ENCODE results near the gene VSIG10L.

Gene VSIG10L

GRCh38 chr19:51323481-51324166 is 18.3 kb downstream of the VSIG10L start:
- Mint-ChIP-seq H3K27ac (no peak overlapping the region), H3K4me3 (no peak overlapping the region), H3K4me1 (peaks cover 5% of the 10 kb centered on the region), H3K9me3 (no peaks in the 10 kb centered on the region), H3K36me3 (no peaks in the 10 kb centered on the region), H3K27me3 (peaks cover 61% of the 10 kb centered on the region)
- CTCF ChIA-PET: no interaction called here
- DNase-seq: no peak

GRCh38 chr19:51321799-51322198 is 20.1 kb downstream of the VSIG10L start:
- no peak overlapping the region for H3K4me3 Mint-ChIP-seq
- H3K9me3 Mint-ChIP-seq: no peaks in the 10 kb centered on the region
- H3K4me1 Mint-ChIP-seq: no peaks in the 10 kb centered on the region
- H3K27ac Mint-ChIP-seq: no peak overlapping the region
- DNase-seq: no peak
- CTCF ChIA-PET: no interaction called here
- peaks cover 43% of the 10 kb centered on the region for H3K27me3 Mint-ChIP-seq
- H3K36me3 Mint-ChIP-seq: no peaks in the 10 kb centered on the region

GRCh38 chr19:51320280-51320657 is 21.7 kb downstream of the VSIG10L start:
- no peak for DNase-seq
- H3K9me3 Mint-ChIP-seq: no peaks in the 10 kb centered on the region
- H3K4me1 Mint-ChIP-seq: peaks cover 2% of the 10 kb centered on the region
- no peak overlapping the region for H3K27ac Mint-ChIP-seq
- peaks cover 28% of the 10 kb centered on the region for H3K27me3 Mint-ChIP-seq
- H3K36me3 Mint-ChIP-seq: no peaks in the 10 kb centered on the region
- H3K4me3 Mint-ChIP-seq: no peak overlapping the region
- CTCF ChIA-PET: no interaction called here

GRCh38 chr19:51319649-51320279 is 22.2 kb downstream of the VSIG10L start:
- peaks cover 3% of the 10 kb centered on the region for H3K4me1 Mint-ChIP-seq
- no peaks in the 10 kb centered on the region for H3K36me3 Mint-ChIP-seq
- H3K27me3 Mint-ChIP-seq: peaks cover 24% of the 10 kb centered on the region
- H3K4me3 Mint-ChIP-seq: no peak overlapping the region
- no peaks in the 10 kb centered on the region for H3K9me3 Mint-ChIP-seq
- H3K27ac Mint-ChIP-seq: no peak overlapping the region
- CTCF ChIA-PET: no interaction called here
- no peak for DNase-seq

GRCh38 chr19:51318687-51319648 is 23.0 kb downstream of the VSIG10L start:
- CTCF ChIA-PET: no interaction called here
- Mint-ChIP-seq H3K4me1 (peaks cover 3% of the 10 kb centered on the region), H3K36me3 (no peaks in the 10 kb centered on the region), H3K9me3 (no peaks in the 10 kb centered on the region), H3K27ac (no peak overlapping the region), H3K4me3 (no peak overlapping the region), H3K27me3 (peaks cover 26% of the 10 kb centered on the region)
- no peak for DNase-seq

GRCh38 chr19:51317968-51318367 is 24.0 kb downstream of the VSIG10L start:
- CTCF ChIA-PET: no interaction called here

GRCh38 chr19:51317376-51317775 is 24.6 kb downstream of the VSIG10L start:
- CTCF ChIA-PET: no interaction called here
- no peaks in the 10 kb centered on the region for H3K36me3 Mint-ChIP-seq

More at GRCh38 chr19:51317968-51318367, 24.0 kb downstream of the VSIG10L start:
- peaks cover 5% of the 10 kb centered on the region for H3K4me1 Mint-ChIP-seq
- no peak for DNase-seq
- H3K4me3 Mint-ChIP-seq: no peak overlapping the region
- H3K27me3 Mint-ChIP-seq: peaks cover 26% of the 10 kb centered on the region
- H3K27ac Mint-ChIP-seq: no peak overlapping the region
- H3K9me3 Mint-ChIP-seq: no peaks in the 10 kb centered on the region
- H3K36me3 Mint-ChIP-seq: no peaks in the 10 kb centered on the region

GRCh38 chr19:51316688-51317087 is 25.3 kb downstream of the VSIG10L start:
- H3K27me3 Mint-ChIP-seq: peaks cover 29% of the 10 kb centered on the region
- H3K27ac Mint-ChIP-seq: no peak overlapping the region
- CTCF ChIA-PET: no interaction called here

More at GRCh38 chr19:51317376-51317775, 24.6 kb downstream of the VSIG10L start:
- Mint-ChIP-seq H3K27me3 (peaks cover 26% of the 10 kb centered on the region), H3K4me1 (peaks cover 5% of the 10 kb centered on the region), H3K27ac (no peak overlapping the region), H3K9me3 (no peaks in the 10 kb centered on the region), H3K4me3 (no peak overlapping the region)
- DNase-seq: no peak

GRCh38 chr19:51311351-51312257 is 30.3 kb downstream of the VSIG10L start, which contains the start of gene IGLON5:
IGLON5 (plus strand) TSS chr19:51311644; CDS start chr19:51311848, 204 bp downstream.
- Mint-ChIP-seq H3K36me3 (no peaks in the 10 kb centered on the region), H3K27ac (no peak within 1 kb of the TSS), H3K4me3 (no peak within 1 kb of the TSS), H3K27me3 (peaks cover 50% of the 10 kb centered on the region), H3K4me1 (peaks cover 5% of the 10 kb centered on the region), H3K9me3 (peaks cover 14% of the 10 kb centered on the region)
- CTCF ChIA-PET: no interaction called here
- DNase-seq: no peak

More at GRCh38 chr19:51316688-51317087, 25.3 kb downstream of the VSIG10L start:
- no peaks in the 10 kb centered on the region for H3K9me3 Mint-ChIP-seq
- H3K4me3 Mint-ChIP-seq: no peak overlapping the region
- peaks cover 5% of the 10 kb centered on the region for H3K4me1 Mint-ChIP-seq
- no peak for DNase-seq
- H3K36me3 Mint-ChIP-seq: no peaks in the 10 kb centered on the region

- Mint-ChIP-seq H3K27me3 (peaks cover 23% of the 10 kb centered on the region), H3K4me3 (no peak overlapping the region), H3K4me1 (no peaks in the 10 kb centered on the region), H3K27ac (no peak overlapping the region), H3K9me3 (peaks cover 17% of the 10 kb centered on the region), H3K36me3 (no peaks in the 10 kb centered on the region)
- CTCF ChIA-PET: interaction anchor here (0.6 kb wide), 1 partner anchor 173 kb away, joined by 3 read pairs; the partner anchor contains the start of gene CEACAM18
- no peak for DNase-seq
Measured at GRCh38 chr19:51305479-51305878, 36.5 kb downstream of the VSIG10L start.

- H3K9me3 Mint-ChIP-seq: peaks cover 2% of the 10 kb centered on the region
- no peak overlapping the region for H3K27ac Mint-ChIP-seq
- no peaks in the 10 kb centered on the region for H3K36me3 Mint-ChIP-seq
- DNase-seq: no peak
- CTCF ChIA-PET: interaction anchor here (1.1 to 1.5 kb wide), 2 partner anchors 14 to 97 kb away, joined by 3 read pairs; no protein-coding TSS in a partner anchor
- H3K27me3 Mint-ChIP-seq: peaks cover 16% of the 10 kb centered on the region
- H3K4me3 Mint-ChIP-seq: no peak overlapping the region
- H3K4me1 Mint-ChIP-seq: no peaks in the 10 kb centered on the region
Measured at GRCh38 chr19:51301266-51301665, 40.7 kb downstream of the VSIG10L start.

- DNase-seq: no peak
- no peak overlapping the region for H3K4me3 Mint-ChIP-seq
- H3K27ac Mint-ChIP-seq: no peak overlapping the region
- no peaks in the 10 kb centered on the region for H3K36me3 Mint-ChIP-seq
- CTCF ChIA-PET: interaction anchor here (0.6 kb wide), 1 partner anchor 40 kb away, joined by 3 read pairs; no protein-coding TSS in a partner anchor
- no peaks in the 10 kb centered on the region for H3K9me3 Mint-ChIP-seq
- H3K4me1 Mint-ChIP-seq: no peaks in the 10 kb centered on the region
- peaks cover 33% of the 10 kb centered on the region for H3K27me3 Mint-ChIP-seq
Measured at GRCh38 chr19:51297406-51297805, 44.5 kb downstream of the VSIG10L start.

GRCh38 chr19:51296336-51297093 is 45.4 kb downstream of the VSIG10L start:
- H3K27me3 Mint-ChIP-seq: peaks cover 32% of the 10 kb centered on the region
- H3K36me3 Mint-ChIP-seq: no peaks in the 10 kb centered on the region
- no peak for DNase-seq
- H3K4me3 Mint-ChIP-seq: no peak overlapping the region
- CTCF ChIA-PET: interaction anchor here (0.6 kb wide), 1 partner anchor 39 kb away, joined by 3 read pairs; no protein-coding TSS in a partner anchor
- no peaks in the 10 kb centered on the region for H3K4me1 Mint-ChIP-seq
- H3K9me3 Mint-ChIP-seq: no peaks in the 10 kb centered on the region
- no peak overlapping the region for H3K27ac Mint-ChIP-seq
